Measurements from ENCODE around the gene HTR3D. TPM values are rescaled to one million over a fixed set of nuclear protein-coding genes. Genes with fewer than 3 reads are reported as not detected.
"Not testable (repeated sequence)": the region's sequence is repeated elsewhere in the genome, so short reads cannot be mapped to it uniquely, and the experiment has no call there.

The HTR3D gene
- total RNA-seq, 2 donors from 2014 or later, result not detected

GRCh38 chr3:184050217-184050847 lies 18.8 kb downstream of the HTR3D start:
- intact Hi-C loops (cut with DNase I, micrococcal nuclease), result no loop called here
- DNase-seq, result peak in 1 of 2 donors; percentile 14
- ATAC-seq, result peak; percentile 51

- ATAC-seq (no peak), DNase-seq (no peak)
- intact Hi-C loops (cut with DNase I, micrococcal nuclease), result no loop called here
Measured at GRCh38 chr3:184052767-184053166, 21.2 kb downstream of the HTR3D start, which contains the start of gene HTR3C. TSS of gene HTR3C (plus strand) at chr3:184053047. CDS start at chr3:184053081, 34 bp downstream.

GRCh38 chr3:184058029-184058428 lies 26.5 kb downstream of the HTR3D start:
- intact Hi-C loops (cut with DNase I, micrococcal nuclease), result no loop called here
- DNase-seq, result no peak
- no peak for ATAC-seq

GRCh38 chr3:184059424-184059823 lies 27.9 kb downstream of the HTR3D start:
- DNase-seq, result no peak
- intact Hi-C loops (cut with DNase I, micrococcal nuclease), result no loop called here
- ATAC-seq, result no peak

- intact Hi-C loops (cut with DNase I, micrococcal nuclease), result no loop called here
- no peak for DNase-seq
- no peak for ATAC-seq
Measured at GRCh38 chr3:184062637-184063036, 31.1 kb downstream of the HTR3D start.

- intact Hi-C loops (cut with DNase I, micrococcal nuclease), result no loop called here
- no peak for ATAC-seq
- no peak for DNase-seq
Measured at GRCh38 chr3:184066211-184066610, 34.7 kb downstream of the HTR3D start.

- DNase-seq (no peak), ATAC-seq (no peak)
- intact Hi-C loops (cut with DNase I, micrococcal nuclease), result no loop called here
Measured at GRCh38 chr3:184067573-184068055, 36.1 kb downstream of the HTR3D start.

GRCh38 chr3:184068344-184068743 lies 36.8 kb downstream of the HTR3D start:
- ATAC-seq, result no peak

GRCh38 chr3:184071142-184071541 lies 39.6 kb downstream of the HTR3D start:
- DNase-seq; ATAC-seq; intact Hi-C loops (cut with DNase I, micrococcal nuclease): not testable (repeated sequence)

More at GRCh38 chr3:184068344-184068743, 36.8 kb downstream of the HTR3D start:
- DNase-seq, result no peak
- intact Hi-C loops (cut with DNase I, micrococcal nuclease), result no loop called here

GRCh38 chr3:184073621-184074020 lies 42.1 kb downstream of the HTR3D start:
- ATAC-seq, result no peak
- intact Hi-C loops (cut with DNase I, micrococcal nuclease), result no loop called here

GRCh38 chr3:184075901-184076300 lies 44.4 kb downstream of the HTR3D start:
- no peak for ATAC-seq
- no peak for DNase-seq

More at GRCh38 chr3:184073621-184074020, 42.1 kb downstream of the HTR3D start:
- no peak for DNase-seq

GRCh38 chr3:184077881-184078280 lies 46.3 kb downstream of the HTR3D start:
- ATAC-seq (no peak), DNase-seq (no peak)
- intact Hi-C loops (cut with DNase I, micrococcal nuclease), result no loop called here

More at GRCh38 chr3:184075901-184076300, 44.4 kb downstream of the HTR3D start:
- intact Hi-C loops (cut with DNase I, micrococcal nuclease), result no loop called here

GRCh38 chr3:184078851-184079250 lies 47.3 kb downstream of the HTR3D start:
- ATAC-seq (no peak), DNase-seq (no peak)
- intact Hi-C loops (cut with DNase I, micrococcal nuclease), result no loop called here

- intact Hi-C loops (cut with DNase I, micrococcal nuclease), result no loop called here
- no peak for DNase-seq
- ATAC-seq, result no peak
Measured at GRCh38 chr3:184081116-184081830, 49.7 kb downstream of the HTR3D start.

GRCh38 chr3:184082034-184082433 lies 50.5 kb downstream of the HTR3D start:
- no peak for ATAC-seq
- DNase-seq, result no peak
- intact Hi-C loops (cut with DNase I, micrococcal nuclease), result no loop called here

GRCh38 chr3:184082465-184082864 lies 50.9 kb downstream of the HTR3D start:
- ATAC-seq (peak; percentile 64), DNase-seq (no peak)
- intact Hi-C loops (cut with DNase I, micrococcal nuclease), result no loop called here

- no peak for DNase-seq
- intact Hi-C loops (cut with DNase I, micrococcal nuclease), result no loop called here
- ATAC-seq, result no peak
Measured at GRCh38 chr3:184085389-184085852, 53.9 kb downstream of the HTR3D start.
